Sigmoid colon (tissue), 7 donors: Measurements from ENCODE around the gene B4GALNT2. TPM values are rescaled to one million over a fixed set of nuclear protein-coding genes. Genes with fewer than 3 reads are reported as not detected.

Experiments
- DNase-seq: peaks from one replicate; pipeline ENCODE4 v3.0.0-alpha.2; 2019
- H3K27ac ChIP-seq, 4 donors: fragments of 200-600 bp; sonication (generic); one replicate each; pipeline ENCODE4 v1.5.1; 2016 to 2019; ENCODE audit warnings: mild to moderate bottlenecking in 1 of 4
- H3K27me3 ChIP-seq, 3 donors: fragments of 200-600 bp; sonication (generic); one replicate each; pipeline ENCODE4 v1.5.1; 2019; ENCODE audit warnings: mild to moderate bottlenecking in 1 of 3
- H3K36me3 ChIP-seq, 4 donors: fragments of 200-600 bp; sonication (generic); one replicate each; pipeline ENCODE4 v1.5.1; 2016 to 2019
- H3K4me1 ChIP-seq, 4 donors: fragments of 200-600 bp; sonication (generic); one replicate each; pipeline ENCODE4 v1.5.1; 2017 to 2019
- H3K4me3 ChIP-seq, 4 donors: fragments of 200-600 bp; sonication (generic); one replicate each; pipeline ENCODE4 v1.5.1; 2017 to 2019; ENCODE audit warnings: mild to moderate bottlenecking in 2 of 4, moderate library complexity in 1 of 4
- H3K9me3 ChIP-seq, 4 donors: fragments of 200-600 bp in 3 of 4; sonication (generic) in 3 of 4; one replicate each; pipeline versions ENCODE4 v1.5.1 to v1.6.1; 2013 to 2019
- CTCF ChIP-seq, 4 experiments: fragments of 450-650 bp in 3 of 4; fragments of 200-600 bp in 1 of 4; IDR thresholded peaks; one replicate each; pipeline ENCODE4 v1.5.1; 2016 to 2019; ENCODE audit warnings: antibody characterized with exemption in 4 of 4, mild to moderate bottlenecking in 3 of 4, moderate library complexity in 2 of 4
- EP300 ChIP-seq, 4 donors: sonication (generic); formaldehyde crosslinking; IDR thresholded peaks; one replicate each; pipeline ENCODE4 v1.6.1; 2017; ENCODE audit warnings: antibody characterized with exemption in 4 of 4
- POLR2A ChIP-seq, 2 donors: fragments of 450-650 bp; IDR thresholded peaks; one replicate each; pipeline ENCODE4 v1.6.1; 2016; ENCODE audit warnings: antibody characterized with exemption in 2 of 2, mild to moderate bottlenecking in 2 of 2, moderate library complexity in 2 of 2
- POLR2AphosphoS5 ChIP-seq, 4 donors: sonication (generic); formaldehyde crosslinking; IDR thresholded peaks; one replicate each; pipeline ENCODE4 v1.6.1; 2017; ENCODE audit warnings: antibody characterized with exemption in 4 of 4
- WGBS, 2 donors: extraction: QIAGEN DNeasy Blood & Tissue Kit; methylation state at CpG; one replicate each; pipeline ENCODE4 v1.1.7; 2013; 5-methylcytosine and 5-hydroxymethylcytosine counted together
- intact Hi-C: fragments of 100-400 bp; cut with DNase I; formaldehyde crosslinking; loops from one replicate; pipeline ENCODE4 v1.15.1; 2023
- polyA plus RNA-seq, 3 donors: library from polyadenylated mRNA; stranded (reverse); fragments of 200-250 nt; gene quantifications; one replicate each; pipeline ENCODE4 v1.2.3, GENCODE V29; 2013
- total RNA-seq, 4 donors: library from RNA; depleted of rRNA; stranded (reverse); fragments of >200 nt; gene quantifications; one replicate each; pipeline ENCODE4 v1.1.0, GENCODE V29; 2016
- donor health status: healthy with polysubstance abuse.
- donor health status: Bipolar disorder and iron deficiency.
- donor health status: healthy.

B4GALNT2 gene
- total and polyA plus RNA-seq, 7 donors = 2.4 to 4.1 (median 3.9) TPM; not detected in 4

DNA sequence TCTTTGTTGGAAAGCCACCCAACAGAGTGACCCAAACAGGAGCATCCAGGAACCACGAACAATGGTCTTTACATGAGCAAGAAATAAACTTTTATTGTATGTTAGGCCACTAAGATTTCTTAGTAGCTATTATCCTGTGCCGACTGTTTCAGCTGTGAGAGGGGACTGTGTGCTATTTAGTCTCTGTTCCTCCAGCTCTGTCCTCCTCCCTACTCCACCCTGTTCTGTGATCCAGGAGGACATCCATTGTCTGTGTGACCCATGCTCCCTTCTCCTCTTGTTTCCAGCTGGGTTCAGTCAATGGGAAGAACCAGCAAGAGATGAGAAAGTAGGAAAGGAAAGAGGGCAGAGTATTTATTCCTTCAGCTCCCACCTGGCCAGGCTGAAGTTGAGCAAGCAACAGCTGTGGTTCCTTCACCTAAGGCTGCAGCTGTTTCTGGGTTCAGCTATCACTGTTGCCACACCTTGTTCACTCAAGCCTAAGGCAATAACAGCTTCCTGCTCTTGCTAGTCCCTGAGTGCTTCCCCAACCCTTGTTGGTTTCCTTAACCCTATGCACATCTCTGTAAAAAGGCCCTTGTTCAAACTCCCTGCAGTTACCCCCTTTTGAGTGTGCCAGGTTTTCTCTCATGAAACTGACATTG lies 14.9 kb upstream of the B4GALNT2 start:
- H3K27me3 ChIP-seq = peaks cover 0 to 7% (median 0%) of the 10 kb centered on the region in 3 donors
- no peak overlapping the region for H3K4me3 ChIP-seq
- DNase-seq = no peak
- H3K9me3 ChIP-seq = no peaks in the 10 kb centered on the region
- no peaks in the 10 kb centered on the region for H3K4me1 ChIP-seq
- TF ChIP-seq CTCF (IDR thresholded peaks at IDR 0.05) = no peak
- no peak for TF ChIP-seq POLR2AphosphoS5 (IDR thresholded peaks at IDR 0.05)
- no peak for TF ChIP-seq EP300 (IDR thresholded peaks at IDR 0.05)
- no peak for TF ChIP-seq POLR2A (IDR thresholded peaks at IDR 0.05)
- WGBS, 2 donors = 17 to 73% methylated on average over 2 of the region's 2 CpGs
- intact Hi-C loops = no loop called here
- H3K27ac ChIP-seq = no peak overlapping the region
- H3K36me3 ChIP-seq = no peaks in the 10 kb centered on the region

DNA sequence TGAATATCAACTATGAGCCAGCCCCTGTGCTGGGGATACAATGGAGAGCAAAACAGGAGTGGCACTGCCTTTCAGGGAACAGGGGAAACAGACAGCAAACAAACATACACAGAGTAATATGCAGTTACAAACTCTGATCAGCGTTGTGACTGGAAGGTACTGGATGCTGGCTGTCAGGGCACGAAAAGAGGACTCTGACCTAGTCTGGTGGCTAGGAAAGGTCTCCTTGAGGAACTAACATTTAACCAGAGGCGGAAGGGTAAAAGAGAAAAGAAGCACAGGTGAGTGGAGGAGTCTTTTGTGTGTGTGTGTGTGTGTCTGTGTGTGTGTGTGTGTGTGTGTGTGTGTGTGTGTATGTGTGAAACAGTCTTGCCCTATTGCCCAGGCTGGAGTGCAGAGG lies 12.4 kb upstream of the B4GALNT2 start:
- intact Hi-C loops = no loop called here
- TF ChIP-seq CTCF (IDR thresholded peaks at IDR 0.05) (no peak), POLR2AphosphoS5 (IDR thresholded peaks at IDR 0.05) (no peak), EP300 (IDR thresholded peaks at IDR 0.05) (no peak), POLR2A (IDR thresholded peaks at IDR 0.05) (no peak)
- H3K4me1 ChIP-seq = no peaks in the 10 kb centered on the region
- H3K36me3 ChIP-seq = no peaks in the 10 kb centered on the region
- H3K4me3 ChIP-seq = no peak overlapping the region
- H3K27me3 ChIP-seq = peaks cover 0 to 7% (median 0%) of the 10 kb centered on the region in 3 donors
- no peak for DNase-seq
- 22 to 69% methylated on average over 3 of the region's 3 CpGs for WGBS, 2 donors
- H3K9me3 ChIP-seq = no peaks in the 10 kb centered on the region
- no peak overlapping the region for H3K27ac ChIP-seq

GRCh38 chr17:49121696-49122292 lies 10.8 kb upstream of the B4GALNT2 start:
- intact Hi-C loops = no loop called here
- no peak overlapping the region for H3K4me3 ChIP-seq
- no peak overlapping the region for H3K27ac ChIP-seq
- TF ChIP-seq POLR2A (IDR thresholded peaks at IDR 0.05) = no peak
- no peak for TF ChIP-seq POLR2AphosphoS5 (IDR thresholded peaks at IDR 0.05)
- no peak for TF ChIP-seq CTCF (IDR thresholded peaks at IDR 0.05)
- TF ChIP-seq EP300 (IDR thresholded peaks at IDR 0.05) = no peak
- 82 to 95% methylated on average over 6 of the region's 6 CpGs for WGBS, 2 donors
- no peaks in the 10 kb centered on the region for H3K4me1 ChIP-seq
- no peaks in the 10 kb centered on the region for H3K9me3 ChIP-seq
- no peaks in the 10 kb centered on the region for H3K36me3 ChIP-seq
- no peak for DNase-seq
- peaks cover 0 to 7% (median 0%) of the 10 kb centered on the region in 3 donors for H3K27me3 ChIP-seq

DNA sequence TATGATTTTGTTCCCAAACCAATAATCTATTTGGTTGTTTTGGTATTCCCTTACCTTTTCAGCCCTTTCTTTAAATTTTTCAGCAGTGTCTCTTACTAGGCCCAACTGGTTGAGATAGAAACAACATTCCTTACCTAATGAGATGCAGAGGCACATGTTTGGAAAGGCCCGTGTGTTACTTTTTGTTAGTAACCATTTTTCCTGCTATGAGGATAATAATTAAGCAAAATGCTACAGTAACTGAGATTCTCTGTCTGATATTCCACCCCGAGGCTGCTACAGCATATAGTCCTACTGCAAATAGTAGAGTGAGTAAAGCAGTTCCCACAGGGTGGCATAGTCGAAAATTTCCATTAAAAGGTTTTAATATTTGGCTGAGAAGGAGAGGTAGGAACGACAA lies 10.0 kb upstream of the B4GALNT2 start:
- TF ChIP-seq CTCF (IDR thresholded peaks at IDR 0.05) (no peak), POLR2A (IDR thresholded peaks at IDR 0.05) (no peak), POLR2AphosphoS5 (IDR thresholded peaks at IDR 0.05) (no peak), EP300 (IDR thresholded peaks at IDR 0.05) (no peak)
- no peak overlapping the region for H3K27ac ChIP-seq
- WGBS, 2 donors = 83 to 85% methylated on average over 4 of the region's 4 CpGs
- H3K4me1 ChIP-seq = no peaks in the 10 kb centered on the region
- intact Hi-C loops = no loop called here
- no peak overlapping the region for H3K4me3 ChIP-seq
- H3K27me3 ChIP-seq = peaks cover 0 to 7% (median 0%) of the 10 kb centered on the region in 3 donors
- H3K36me3 ChIP-seq = no peaks in the 10 kb centered on the region
- no peaks in the 10 kb centered on the region for H3K9me3 ChIP-seq
- DNase-seq = no peak
